ENCODE results near the gene EPB41. TPM values are rescaled to one million over a fixed set of nuclear protein-coding genes. Genes with fewer than 3 reads are reported as not detected.

Gene EPB41
- total RNA-seq, 1 experiment from 2014 or later, result 40.7 TPM

DNA sequence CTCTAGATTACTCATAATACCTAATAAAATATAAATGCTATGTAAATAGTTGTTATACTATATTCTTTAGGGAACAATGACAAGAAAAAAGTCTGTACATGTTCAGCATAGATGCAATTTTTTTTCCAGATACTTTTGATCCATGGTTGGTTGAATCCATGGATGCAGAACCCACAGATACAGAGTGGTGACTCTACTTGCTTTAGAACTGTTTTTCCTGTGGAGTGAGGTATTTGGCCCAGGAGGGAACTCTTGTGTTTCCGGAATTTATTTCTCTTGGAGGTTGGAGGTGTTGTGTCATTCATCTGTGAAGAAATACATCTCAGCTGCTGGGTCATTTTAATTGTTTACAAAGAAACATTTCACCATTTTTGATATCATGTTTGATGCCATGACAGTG is 180.6 kb downstream of the EPB41 start:
- TF ChIP-seq, protein P1, sequence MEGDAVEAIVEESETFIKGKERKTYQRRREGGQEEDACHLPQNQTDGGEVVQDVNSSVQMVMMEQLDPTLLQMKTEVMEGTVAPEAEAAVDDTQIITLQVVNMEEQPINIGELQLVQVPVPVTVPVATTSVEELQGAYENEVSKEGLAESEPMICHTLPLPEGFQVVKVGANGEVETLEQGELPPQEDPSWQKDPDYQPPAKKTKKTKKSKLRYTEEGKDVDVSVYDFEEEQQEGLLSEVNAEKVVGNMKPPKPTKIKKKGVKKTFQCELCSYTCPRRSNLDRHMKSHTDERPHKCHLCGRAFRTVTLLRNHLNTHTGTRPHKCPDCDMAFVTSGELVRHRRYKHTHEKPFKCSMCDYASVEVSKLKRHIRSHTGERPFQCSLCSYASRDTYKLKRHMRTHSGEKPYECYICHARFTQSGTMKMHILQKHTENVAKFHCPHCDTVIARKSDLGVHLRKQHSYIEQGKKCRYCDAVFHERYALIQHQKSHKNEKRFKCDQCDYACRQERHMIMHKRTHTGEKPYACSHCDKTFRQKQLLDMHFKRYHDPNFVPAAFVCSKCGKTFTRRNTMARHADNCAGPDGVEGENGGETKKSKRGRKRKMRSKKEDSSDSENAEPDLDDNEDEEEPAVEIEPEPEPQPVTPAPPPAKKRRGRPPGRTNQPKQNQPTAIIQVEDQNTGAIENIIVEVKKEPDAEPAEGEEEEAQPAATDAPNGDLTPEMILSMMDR (IDR thresholded peaks at IDR 0.05; ENCODE audit: unreplicated experiment), result no peak
- intact Hi-C loops (cut with micrococcal nuclease; ENCODE audit: unreplicated experiment), result no loop called here
- no peaks in the 10 kb centered on the region for H3K27me3 Mint-ChIP-seq (ENCODE audit: unreplicated experiment)
- CTCF ChIA-PET, result no interaction called here
- no TSS peak for BruUV-seq (replicated peaks)
- no peak overlapping the region for H3K4me3 Mint-ChIP-seq (ENCODE audit: low read depth, unreplicated experiment)
- H3K36me3 Mint-ChIP-seq (ENCODE audit: insufficient read depth, unreplicated experiment), result peaks cover 7% of the 10 kb centered on the region
- H3K9me3 Mint-ChIP-seq (ENCODE audit: low read depth, unreplicated experiment), result no peaks in the 10 kb centered on the region
- no peak for DNase-seq
- no peaks in the 10 kb centered on the region for H3K4me1 Mint-ChIP-seq (ENCODE audit: low read depth, unreplicated experiment)
- H3K27ac Mint-ChIP-seq (ENCODE audit: unreplicated experiment), result no peak overlapping the region

DNA sequence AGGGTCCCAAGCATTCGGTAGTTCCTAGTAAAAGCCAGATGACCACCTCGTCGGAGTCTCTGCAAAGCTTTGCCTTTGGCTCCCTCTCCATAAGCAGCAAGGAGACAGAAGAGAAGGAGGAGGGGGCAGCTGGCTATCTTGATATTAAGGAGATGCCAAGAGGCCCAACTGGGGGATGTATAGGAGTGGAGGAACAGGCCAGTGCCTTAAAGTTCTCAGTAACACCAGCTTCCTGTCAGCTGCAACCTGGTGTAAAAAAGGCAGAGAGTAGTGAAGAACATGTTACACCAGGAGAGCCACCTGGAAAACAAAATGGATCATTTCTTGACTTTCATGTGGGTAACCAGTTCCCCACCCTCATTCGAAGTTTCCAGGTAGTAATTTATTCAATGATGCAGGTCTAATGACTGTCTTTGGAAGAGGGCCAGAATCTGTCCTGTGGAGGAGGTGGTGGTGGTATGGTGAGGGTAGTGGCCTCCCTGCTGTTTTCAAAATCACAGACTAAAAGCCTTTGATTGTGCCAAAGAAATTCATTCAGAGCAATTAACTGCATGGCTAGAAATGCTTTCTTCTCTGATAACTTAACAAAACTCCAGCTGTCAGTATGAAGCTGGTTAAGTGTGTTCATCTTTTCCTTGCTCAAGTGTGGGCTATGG is 182.0 kb downstream of the EPB41 start:
- Mint-ChIP-seq H3K36me3 (ENCODE audit: insufficient read depth, unreplicated experiment) (peaks cover 7% of the 10 kb centered on the region), H3K27ac (ENCODE audit: unreplicated experiment) (no peak overlapping the region), H3K9me3 (ENCODE audit: low read depth, unreplicated experiment) (no peaks in the 10 kb centered on the region), H3K4me1 (ENCODE audit: low read depth, unreplicated experiment) (no peaks in the 10 kb centered on the region), H3K4me3 (ENCODE audit: low read depth, unreplicated experiment) (no peak overlapping the region), H3K27me3 (ENCODE audit: unreplicated experiment) (no peaks in the 10 kb centered on the region)
- CTCF ChIA-PET, result no interaction called here
- no TSS peak for BruUV-seq (replicated peaks)
- TF ChIP-seq, protein P1 (IDR thresholded peaks at IDR 0.05; ENCODE audit: unreplicated experiment), result no peak
- intact Hi-C loops (cut with micrococcal nuclease; ENCODE audit: unreplicated experiment), result no loop called here
- no peak for DNase-seq

DNA sequence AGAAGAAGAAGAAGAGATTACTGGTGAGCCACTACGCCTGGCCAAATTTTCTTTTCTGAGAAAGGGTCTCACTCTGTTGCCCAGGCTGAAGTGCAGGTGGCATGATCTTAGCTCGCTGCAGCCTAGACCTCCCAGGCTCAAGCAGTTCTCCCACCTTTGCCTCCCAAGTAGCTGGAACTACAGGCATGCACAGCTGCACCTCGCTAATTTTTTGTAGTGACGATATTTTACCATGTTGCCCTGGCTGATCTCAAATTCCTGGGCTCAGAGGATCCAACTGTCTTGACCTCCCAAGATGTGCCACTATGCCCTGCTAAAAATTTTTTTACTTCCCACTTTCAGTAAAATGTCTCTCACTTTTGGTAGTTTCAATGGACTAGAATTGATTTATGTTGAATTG is 184.9 kb downstream of the EPB41 start:
- H3K36me3 Mint-ChIP-seq (ENCODE audit: insufficient read depth, unreplicated experiment), result peaks cover 7% of the 10 kb centered on the region
- H3K4me1 Mint-ChIP-seq (ENCODE audit: low read depth, unreplicated experiment), result no peaks in the 10 kb centered on the region
- no peak overlapping the region for H3K4me3 Mint-ChIP-seq (ENCODE audit: low read depth, unreplicated experiment)
- no peaks in the 10 kb centered on the region for H3K27me3 Mint-ChIP-seq (ENCODE audit: unreplicated experiment)
- no peak overlapping the region for H3K27ac Mint-ChIP-seq (ENCODE audit: unreplicated experiment)
- intact Hi-C loops (cut with micrococcal nuclease; ENCODE audit: unreplicated experiment), result no loop called here
- CTCF ChIA-PET, result interaction anchor here (0.6 kb wide), 1 partner anchor 317 kb away, joined by 6 read pairs; no protein-coding TSS in a partner anchor
- no peaks in the 10 kb centered on the region for H3K9me3 Mint-ChIP-seq (ENCODE audit: low read depth, unreplicated experiment)
- TF ChIP-seq, protein P1 (IDR thresholded peaks at IDR 0.05; ENCODE audit: unreplicated experiment), result no peak
- BruUV-seq (replicated peaks), result no TSS peak
- no peak for DNase-seq

DNA sequence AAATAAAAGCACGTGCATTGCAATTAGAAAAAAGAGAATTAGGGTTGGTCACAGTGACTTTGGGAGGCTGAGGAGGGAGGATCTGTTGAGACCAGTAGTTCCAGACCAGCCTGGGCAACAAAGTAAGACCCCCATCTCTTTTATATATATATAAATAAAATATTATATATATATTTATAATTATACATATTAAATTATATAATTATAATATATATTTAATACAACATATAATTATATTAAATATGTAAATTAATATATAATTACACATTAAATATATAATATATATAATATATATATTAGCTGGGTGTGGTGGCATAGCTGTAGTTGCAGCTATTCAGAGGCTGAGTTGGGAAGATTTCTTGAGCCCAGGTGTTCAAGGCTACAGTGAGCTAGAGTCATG is 186.1 kb downstream of the EPB41 start:
- Mint-ChIP-seq H3K9me3 (ENCODE audit: low read depth, unreplicated experiment) (no peaks in the 10 kb centered on the region), H3K4me3 (ENCODE audit: low read depth, unreplicated experiment) (no peak overlapping the region), H3K27ac (ENCODE audit: unreplicated experiment) (no peak overlapping the region), H3K36me3 (ENCODE audit: insufficient read depth, unreplicated experiment) (peaks cover 8% of the 10 kb centered on the region), H3K4me1 (ENCODE audit: low read depth, unreplicated experiment) (peaks cover under 1% of the 10 kb centered on the region), H3K27me3 (ENCODE audit: unreplicated experiment) (no peaks in the 10 kb centered on the region)
- BruUV-seq (replicated peaks), result no TSS peak
- DNase-seq, result no peak
- CTCF ChIA-PET, result no interaction called here
- intact Hi-C loops (cut with micrococcal nuclease; ENCODE audit: unreplicated experiment), result no loop called here
- TF ChIP-seq, protein P1 (IDR thresholded peaks at IDR 0.05; ENCODE audit: unreplicated experiment), result no peak
